Mesendoderm (in vitro differentiated cells): ENCODE data around the gene RNF213.
"Not testable (repeated sequence)": the region's sequence is repeated elsewhere in the genome, so short reads cannot be mapped to it uniquely, and the experiment has no call there.

Source experiments
- DNase-seq: peaks from one replicate; pipeline ENCODE4 v3.0.0; 2013
- H2AK5ac ChIP-seq: 2 replicates; pipeline ENCODE4 v1.6.1; 2013; ENCODE audit warnings: low read length, inconsistent platforms
- H2BK120ac ChIP-seq: 2 replicates; pipeline ENCODE4 v1.6.1; 2013; ENCODE audit warnings: low read depth, mild to moderate bottlenecking, low read length, moderate library complexity, mixed read lengths
- H2BK15ac ChIP-seq: replicated peaks from 2 replicates; pipeline ENCODE4 v1.6.1; 2013; ENCODE audit warnings: low read depth, mild to moderate bottlenecking, moderate library complexity
- H2BK5ac ChIP-seq: 2 replicates; pipeline ENCODE4 v1.6.1; 2013; ENCODE audit warnings: low read length, inconsistent platforms
- H3K18ac ChIP-seq: 2 replicates; pipeline ENCODE4 v1.6.1; 2013; ENCODE audit warnings: mild to moderate bottlenecking, low read length, mixed read lengths
- H3K23ac ChIP-seq: one replicate; pipeline ENCODE4 v1.6.1; 2013; ENCODE audit warnings: low read length
- H3K27ac ChIP-seq: 2 replicates; pipeline ENCODE4 v1.5.1; 2013; ENCODE audit warnings: low read depth, mild to moderate bottlenecking, inconsistent platforms, low read length, moderate library complexity
- H3K27me3 ChIP-seq: 2 replicates; pipeline ENCODE4 v1.6.1; 2013; ENCODE audit warnings: low read length, control low read depth, mild to moderate bottlenecking, inconsistent platforms; ENCODE audit not compliant: insufficient read depth, poor library complexity
- H3K36me3 ChIP-seq: 2 replicates; pipeline ENCODE4 v1.6.1; 2013; ENCODE audit warnings: low read length, inconsistent platforms; ENCODE audit not compliant: control insufficient read depth, insufficient read depth
- H3K4ac ChIP-seq: one replicate; pipeline ENCODE4 v1.6.1; 2013; ENCODE audit warnings: low read depth, mild to moderate bottlenecking, low read length, moderate library complexity
- H3K4me1 ChIP-seq: 2 replicates; pipeline ENCODE4 v1.6.1; 2013; ENCODE audit warnings: low read depth, low read length, inconsistent platforms; ENCODE audit not compliant: control insufficient read depth
- H3K4me2 ChIP-seq: 2 replicates; pipeline ENCODE4 v1.6.1; 2013; ENCODE audit warnings: low read length
- H3K4me3 ChIP-seq: 2 replicates; pipeline ENCODE4 v1.5.1; 2013; ENCODE audit warnings: mild to moderate bottlenecking, low read length
- H3K56ac ChIP-seq: one replicate; pipeline ENCODE4 v1.6.1; 2013; ENCODE audit warnings: low read length
- H3K79me1 ChIP-seq: 2 replicates; pipeline ENCODE4 v1.6.1; 2013; ENCODE audit warnings: low read length, inconsistent platforms
- H3K79me2 ChIP-seq: 2 replicates; pipeline ENCODE4 v1.6.1; 2013; ENCODE audit warnings: mild to moderate bottlenecking, low read length; ENCODE audit not compliant: control insufficient read depth, insufficient read depth
- H3K9ac ChIP-seq: 2 replicates; pipeline ENCODE4 v1.6.1; 2013; ENCODE audit warnings: low read length, inconsistent platforms
- H4K5ac ChIP-seq: one replicate; pipeline ENCODE4 v1.6.1; 2013; ENCODE audit warnings: low read length
- H4K8ac ChIP-seq: one replicate; pipeline ENCODE4 v1.6.1; 2013; ENCODE audit warnings: low read depth, mild to moderate bottlenecking, control low read depth, low read length, moderate library complexity
- WGBS: extraction: QIAGEN DNeasy Blood & Tissue Kit; methylation state at CpG from one replicate; pipeline ENCODE4 v1.1.7; 2013; ENCODE audit warnings: low lambda C conversion rate, missing lambda C conversion rate; ENCODE audit not compliant: insufficient coverage; ENCODE audit errors: extremely low coverage; 5-methylcytosine and 5-hydroxymethylcytosine counted together

RNF213 gene

GRCh38 chr17:80294653-80295052 is 34.0 kb downstream of the RNF213 start:
- no peaks in the 10 kb centered on the region for H3K79me1 ChIP-seq
- no peak overlapping the region for H2BK5ac ChIP-seq
- H3K27me3 ChIP-seq = no peaks in the 10 kb centered on the region
- no peak overlapping the region for H3K23ac ChIP-seq
- no peak overlapping the region for H4K8ac ChIP-seq
- peaks cover 8% of the 10 kb centered on the region for H3K36me3 ChIP-seq
- no peak overlapping the region for H3K18ac ChIP-seq
- no peaks in the 10 kb centered on the region for H3K4me1 ChIP-seq
- H4K5ac ChIP-seq = no peak overlapping the region
- H2BK120ac ChIP-seq = no peak overlapping the region
- H2BK15ac ChIP-seq = no peak overlapping the region
- no CpG with 5 or more reads among the region's 6 CpGs for WGBS
- no peak overlapping the region for H3K27ac ChIP-seq
- no peak overlapping the region for H3K4me2 ChIP-seq
- H3K9ac ChIP-seq = no peak overlapping the region
- H3K79me2 ChIP-seq = no peaks in the 10 kb centered on the region
- no peak overlapping the region for H2AK5ac ChIP-seq
- no peak overlapping the region for H3K56ac ChIP-seq
- no peak overlapping the region for H3K4ac ChIP-seq
- DNase-seq = no peak
- H3K4me3 ChIP-seq = no peak overlapping the region

GRCh38 chr17:80295146-80295545 is 34.5 kb downstream of the RNF213 start:
- Histone ChIP-seq H3K79me2 (no peaks in the 10 kb centered on the region), H3K79me1 (no peaks in the 10 kb centered on the region), H4K8ac (no peak overlapping the region), H3K27ac (no peak overlapping the region), H3K4ac (no peak overlapping the region), H3K9ac (no peak overlapping the region), H3K4me3 (no peak overlapping the region), H4K5ac (no peak overlapping the region), H3K36me3 (peaks cover 7% of the 10 kb centered on the region), H2BK120ac (no peak overlapping the region), H3K18ac (no peak overlapping the region), H3K4me1 (no peaks in the 10 kb centered on the region), H2AK5ac (no peak overlapping the region), H3K23ac (no peak overlapping the region), H3K56ac (no peak overlapping the region), H3K27me3 (no peaks in the 10 kb centered on the region), H3K4me2 (no peak overlapping the region), H2BK15ac (no peak overlapping the region), H2BK5ac (no peak overlapping the region)
- DNase-seq = no peak
- WGBS = no CpG with 5 or more reads among the region's 5 CpGs

GRCh38 chr17:80295559-80295958 is 34.9 kb downstream of the RNF213 start:
- no peak overlapping the region for H3K4me2 ChIP-seq
- H2AK5ac ChIP-seq = no peak overlapping the region
- no peaks in the 10 kb centered on the region for H3K79me1 ChIP-seq
- H3K27ac ChIP-seq = no peak overlapping the region
- no peak overlapping the region for H4K5ac ChIP-seq
- H3K56ac ChIP-seq = no peak overlapping the region
- no peak overlapping the region for H2BK120ac ChIP-seq
- no CpG with 5 or more reads among the region's 6 CpGs for WGBS
- no peak overlapping the region for H3K9ac ChIP-seq
- no peak overlapping the region for H2BK15ac ChIP-seq
- no peak overlapping the region for H2BK5ac ChIP-seq
- no peaks in the 10 kb centered on the region for H3K27me3 ChIP-seq
- H3K4me1 ChIP-seq = no peaks in the 10 kb centered on the region
- no peak overlapping the region for H3K18ac ChIP-seq
- no peak for DNase-seq
- no peak overlapping the region for H4K8ac ChIP-seq
- H3K4me3 ChIP-seq = no peak overlapping the region
- H3K4ac ChIP-seq = no peak overlapping the region
- H3K79me2 ChIP-seq = no peaks in the 10 kb centered on the region
- H3K36me3 ChIP-seq = peaks cover 7% of the 10 kb centered on the region
- no peak overlapping the region for H3K23ac ChIP-seq

GRCh38 chr17:80296221-80296620 is 35.6 kb downstream of the RNF213 start:
- Histone ChIP-seq H3K18ac (no peak overlapping the region), H2AK5ac (no peak overlapping the region), H3K36me3 (peaks cover 7% of the 10 kb centered on the region), H3K56ac (no peak overlapping the region), H3K4me3 (no peak overlapping the region), H2BK120ac (no peak overlapping the region), H4K8ac (no peak overlapping the region), H4K5ac (no peak overlapping the region), H2BK15ac (no peak overlapping the region), H3K79me1 (no peaks in the 10 kb centered on the region), H2BK5ac (no peak overlapping the region), H3K9ac (no peak overlapping the region), H3K27me3 (no peaks in the 10 kb centered on the region), H3K23ac (no peak overlapping the region), H3K4me1 (no peaks in the 10 kb centered on the region), H3K4me2 (no peak overlapping the region), H3K4ac (no peak overlapping the region), H3K27ac (no peak overlapping the region), H3K79me2 (no peaks in the 10 kb centered on the region)
- WGBS = no CpG with 5 or more reads among the region's 14 CpGs
- DNase-seq = no peak

DNA sequence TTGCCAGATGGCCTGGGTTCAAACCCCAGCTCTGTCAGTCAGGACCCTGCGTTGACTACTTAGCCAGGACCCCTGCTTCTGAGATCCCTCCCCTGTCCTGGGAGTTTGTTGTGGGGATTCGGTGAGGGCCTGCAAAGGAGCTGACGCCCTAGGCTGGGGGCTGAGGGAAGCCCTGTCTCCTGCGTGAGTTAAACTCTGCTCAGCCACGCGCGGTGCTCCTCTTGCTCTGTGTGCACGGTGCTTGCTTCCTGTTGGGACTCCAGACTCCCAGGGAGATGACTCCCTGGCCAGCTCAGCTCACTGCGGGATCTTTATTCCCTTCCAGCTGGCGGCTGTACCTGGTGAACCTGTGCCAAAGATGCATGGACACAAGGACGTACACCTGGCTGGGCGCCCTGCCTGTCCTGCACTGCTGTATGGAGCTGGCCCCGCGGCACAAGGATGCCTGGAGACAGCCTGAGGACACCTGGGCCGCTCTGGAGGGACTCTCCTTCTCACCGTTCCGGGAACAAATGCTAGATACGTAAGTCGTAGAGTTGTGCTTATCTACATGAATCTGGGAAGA is 37.4 kb downstream of the RNF213 start:
- Histone ChIP-seq H4K8ac (no peak overlapping the region), H3K23ac (no peak overlapping the region), H3K4me3 (no peak overlapping the region), H3K18ac (no peak overlapping the region), H3K4me2 (no peak overlapping the region), H3K79me2 (no peaks in the 10 kb centered on the region), H3K27ac (no peak overlapping the region), H2BK15ac (no peak overlapping the region), H2AK5ac (no peak overlapping the region), H3K4me1 (no peaks in the 10 kb centered on the region), H3K27me3 (no peaks in the 10 kb centered on the region), H3K9ac (no peak overlapping the region), H3K4ac (no peak overlapping the region), H2BK5ac (no peak overlapping the region), H3K36me3 (peaks cover 7% of the 10 kb centered on the region), H2BK120ac (no peak overlapping the region), H3K56ac (no peak overlapping the region), H3K79me1 (no peaks in the 10 kb centered on the region), H4K5ac (no peak overlapping the region)
- WGBS = no CpG with 5 or more reads among the region's 19 CpGs
- no peak for DNase-seq

DNA sequence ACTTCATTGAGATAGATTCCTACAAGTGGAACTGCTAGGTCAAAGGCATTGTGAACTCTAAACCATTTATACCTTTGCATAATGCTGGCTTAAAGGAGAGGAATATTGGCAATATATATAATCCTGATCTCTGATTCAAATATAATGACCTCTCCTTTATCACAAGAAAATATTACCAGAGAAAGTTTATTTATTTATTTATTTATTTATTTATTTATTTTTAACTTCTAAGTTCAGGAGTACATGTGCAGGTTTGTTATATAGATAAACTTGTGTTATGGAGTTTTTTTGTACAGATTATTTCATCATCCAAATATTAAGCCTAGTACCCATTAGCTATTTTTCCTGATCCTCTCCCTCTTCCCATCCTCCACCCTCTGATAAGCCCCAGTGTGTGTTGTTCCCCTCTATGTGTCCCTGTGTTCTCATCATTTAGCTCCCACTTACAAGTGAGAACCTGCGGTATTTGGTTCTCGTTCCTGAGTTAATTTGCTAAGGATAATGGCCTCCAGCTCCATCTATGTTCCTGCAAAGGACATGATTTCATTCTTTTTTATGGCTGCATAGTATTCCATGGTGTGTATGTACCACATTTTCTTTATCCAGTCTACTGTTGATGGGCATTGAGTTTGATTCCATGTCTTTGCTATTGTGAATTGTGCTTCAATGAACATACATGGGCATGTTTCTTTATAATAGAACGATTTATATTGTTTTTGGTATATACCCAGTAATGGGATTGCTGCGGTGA is 38.9 kb downstream of the RNF213 start:
- WGBS = no CpG with 5 or more reads among the region's 4 CpGs
- not testable (repeated sequence) for H2BK5ac ChIP-seq, H3K56ac ChIP-seq, H3K4me1 ChIP-seq, H3K79me2 ChIP-seq, H3K23ac ChIP-seq, H2BK120ac ChIP-seq, H4K8ac ChIP-seq, H3K9ac ChIP-seq, H3K18ac ChIP-seq, H3K4me2 ChIP-seq, H2AK5ac ChIP-seq, H3K27ac ChIP-seq, H3K36me3 ChIP-seq, H4K5ac ChIP-seq, H3K4me3 ChIP-seq, H3K4ac ChIP-seq, H3K79me1 ChIP-seq, DNase-seq, H3K27me3 ChIP-seq, H2BK15ac ChIP-seq
